Measurements from ENCODE around the gene KLK8.

The KLK8 gene

DNA sequence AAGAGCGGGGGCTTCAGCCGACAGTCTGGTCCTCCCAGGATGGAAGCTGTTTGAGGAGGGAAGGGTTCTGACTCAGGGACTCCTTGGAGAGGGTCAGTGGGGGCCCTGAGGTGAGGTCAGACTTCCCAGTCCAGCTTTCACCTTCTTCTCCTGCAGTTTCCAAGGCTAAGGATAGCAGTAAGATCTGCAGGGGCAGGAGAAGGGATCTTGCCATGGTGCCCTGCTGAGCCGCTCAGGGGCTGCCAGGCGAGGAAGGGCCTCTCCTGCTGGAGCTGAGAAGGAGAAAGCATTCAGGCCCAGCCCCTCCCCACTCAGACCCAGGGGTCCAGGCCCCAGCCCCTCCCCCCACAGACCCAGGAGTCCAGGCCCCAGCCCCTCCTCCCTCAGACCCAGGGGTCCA lies 19.2 kb downstream of the KLK8 start:
- no peak overlapping the region for H3K4me3 ChIP-seq (ENCODE audit: low read depth in 1 of 2, low read length in 1 of 2)
- TF ChIP-seq, protein P1, sequence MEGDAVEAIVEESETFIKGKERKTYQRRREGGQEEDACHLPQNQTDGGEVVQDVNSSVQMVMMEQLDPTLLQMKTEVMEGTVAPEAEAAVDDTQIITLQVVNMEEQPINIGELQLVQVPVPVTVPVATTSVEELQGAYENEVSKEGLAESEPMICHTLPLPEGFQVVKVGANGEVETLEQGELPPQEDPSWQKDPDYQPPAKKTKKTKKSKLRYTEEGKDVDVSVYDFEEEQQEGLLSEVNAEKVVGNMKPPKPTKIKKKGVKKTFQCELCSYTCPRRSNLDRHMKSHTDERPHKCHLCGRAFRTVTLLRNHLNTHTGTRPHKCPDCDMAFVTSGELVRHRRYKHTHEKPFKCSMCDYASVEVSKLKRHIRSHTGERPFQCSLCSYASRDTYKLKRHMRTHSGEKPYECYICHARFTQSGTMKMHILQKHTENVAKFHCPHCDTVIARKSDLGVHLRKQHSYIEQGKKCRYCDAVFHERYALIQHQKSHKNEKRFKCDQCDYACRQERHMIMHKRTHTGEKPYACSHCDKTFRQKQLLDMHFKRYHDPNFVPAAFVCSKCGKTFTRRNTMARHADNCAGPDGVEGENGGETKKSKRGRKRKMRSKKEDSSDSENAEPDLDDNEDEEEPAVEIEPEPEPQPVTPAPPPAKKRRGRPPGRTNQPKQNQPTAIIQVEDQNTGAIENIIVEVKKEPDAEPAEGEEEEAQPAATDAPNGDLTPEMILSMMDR (IDR thresholded peaks at IDR 0.05): no peak
- no peak overlapping the region for H3K27ac ChIP-seq

DNA sequence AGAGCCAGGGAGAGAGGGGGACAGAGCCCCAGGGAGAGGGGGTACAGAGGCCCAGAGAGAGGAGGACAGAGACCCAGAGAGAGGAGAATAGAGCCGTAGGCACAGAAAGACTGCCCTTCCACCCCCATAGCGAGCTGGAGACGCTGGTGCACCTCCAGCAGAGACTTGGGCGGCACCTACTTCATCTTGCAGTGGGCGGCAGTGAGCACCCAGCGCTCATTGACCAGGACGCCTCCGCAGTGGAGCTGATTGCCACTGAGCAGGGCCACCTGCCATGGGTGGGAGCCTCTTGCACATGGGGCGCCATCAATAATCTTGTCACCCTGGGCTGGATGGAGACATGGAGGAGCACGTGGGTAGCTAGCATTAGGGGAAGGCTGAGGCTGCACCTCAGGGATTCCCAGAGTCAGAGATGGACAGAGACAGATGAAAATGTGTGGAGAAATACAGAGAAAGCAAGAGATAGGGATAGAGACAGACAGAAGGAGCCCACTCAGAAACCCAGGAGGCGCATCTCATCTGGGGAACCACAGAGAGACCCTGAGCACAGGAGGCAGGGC lies 19.7 kb downstream of the KLK8 start:
- Histone ChIP-seq H3K27ac (no peak overlapping the region), H3K36me3 (no peaks in the 10 kb centered on the region), H3K4me3 (ENCODE audit: low read depth in 1 of 2, low read length in 1 of 2) (no peak overlapping the region), H3K4me1 (ENCODE audit: control insufficient read depth in 1 of 2, insufficient read depth in 1 of 2, low read depth in 1 of 2, low read length in 1 of 2) (no peaks in the 10 kb centered on the region), H3K27me3 (peaks cover 62% of the 10 kb centered on the region), H3K9me3 (no peaks in the 10 kb centered on the region)
- TF ChIP-seq, protein P1 (IDR thresholded peaks at IDR 0.05): no peak

More for the DNA sequence above, 19.2 kb downstream of the KLK8 start:
- H3K4me1 ChIP-seq (ENCODE audit: control insufficient read depth in 1 of 2, insufficient read depth in 1 of 2, low read depth in 1 of 2, low read length in 1 of 2): no peaks in the 10 kb centered on the region
- no peaks in the 10 kb centered on the region for H3K9me3 ChIP-seq
- no peaks in the 10 kb centered on the region for H3K36me3 ChIP-seq
- peaks cover 59% of the 10 kb centered on the region for H3K27me3 ChIP-seq

DNA sequence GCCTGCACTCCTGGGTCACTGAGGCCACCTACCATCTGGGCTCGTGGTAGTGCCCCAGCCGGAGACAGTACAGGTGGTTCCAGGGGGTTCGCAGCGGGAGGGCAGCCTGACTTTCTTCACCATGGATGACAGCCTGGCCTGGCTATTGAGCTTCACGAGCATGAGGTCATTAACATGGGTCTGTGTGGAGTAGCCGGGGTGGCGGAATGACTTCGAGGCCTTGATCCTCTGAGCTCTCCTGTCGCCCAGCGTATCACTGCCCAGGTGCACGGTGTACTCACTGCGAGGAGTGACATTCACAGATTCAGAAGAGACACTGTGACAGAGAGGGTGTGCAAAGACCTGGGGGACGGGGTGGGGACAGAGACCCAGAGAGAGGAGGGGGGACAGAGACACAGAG lies 21.2 kb downstream of the KLK8 start:
- TF ChIP-seq, protein P1 (IDR thresholded peaks at IDR 0.05): no peak
- Histone ChIP-seq H3K4me1 (ENCODE audit: control insufficient read depth in 1 of 2, insufficient read depth in 1 of 2, low read depth in 1 of 2, low read length in 1 of 2) (no peaks in the 10 kb centered on the region), H3K9me3 (no peaks in the 10 kb centered on the region), H3K27me3 (peaks cover 62% of the 10 kb centered on the region), H3K36me3 (no peaks in the 10 kb centered on the region), H3K27ac (no peak overlapping the region), H3K4me3 (ENCODE audit: low read depth in 1 of 2, low read length in 1 of 2) (no peak overlapping the region)

DNA sequence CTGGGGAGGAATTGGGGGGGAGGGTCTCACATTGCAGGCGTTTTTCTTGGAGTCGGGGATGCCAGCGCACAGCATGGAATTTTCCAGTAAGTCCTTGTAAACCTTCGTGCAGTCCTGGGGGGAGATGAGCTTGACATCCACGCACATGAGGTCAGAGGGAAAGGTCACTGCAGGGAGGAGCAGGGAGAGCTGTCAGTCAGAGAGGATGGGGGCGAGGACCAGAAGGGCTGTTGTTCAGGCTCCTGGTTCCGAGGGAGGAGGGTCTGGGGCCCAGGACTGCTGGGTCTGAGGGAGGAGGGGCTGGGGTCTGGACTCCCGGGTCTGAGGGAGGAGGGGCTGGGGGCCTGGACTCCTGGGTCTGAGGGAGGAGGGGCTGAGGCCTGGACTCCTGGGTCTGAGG lies 21.6 kb downstream of the KLK8 start:
- Histone ChIP-seq H3K4me1 (ENCODE audit: control insufficient read depth in 1 of 2, insufficient read depth in 1 of 2, low read depth in 1 of 2, low read length in 1 of 2) (no peaks in the 10 kb centered on the region), H3K4me3 (ENCODE audit: low read depth in 1 of 2, low read length in 1 of 2) (no peak overlapping the region), H3K9me3 (no peaks in the 10 kb centered on the region), H3K36me3 (no peaks in the 10 kb centered on the region), H3K27ac (no peak overlapping the region), H3K27me3 (peaks cover 58% of the 10 kb centered on the region)
- TF ChIP-seq, protein P1 (IDR thresholded peaks at IDR 0.05): no peak

DNA sequence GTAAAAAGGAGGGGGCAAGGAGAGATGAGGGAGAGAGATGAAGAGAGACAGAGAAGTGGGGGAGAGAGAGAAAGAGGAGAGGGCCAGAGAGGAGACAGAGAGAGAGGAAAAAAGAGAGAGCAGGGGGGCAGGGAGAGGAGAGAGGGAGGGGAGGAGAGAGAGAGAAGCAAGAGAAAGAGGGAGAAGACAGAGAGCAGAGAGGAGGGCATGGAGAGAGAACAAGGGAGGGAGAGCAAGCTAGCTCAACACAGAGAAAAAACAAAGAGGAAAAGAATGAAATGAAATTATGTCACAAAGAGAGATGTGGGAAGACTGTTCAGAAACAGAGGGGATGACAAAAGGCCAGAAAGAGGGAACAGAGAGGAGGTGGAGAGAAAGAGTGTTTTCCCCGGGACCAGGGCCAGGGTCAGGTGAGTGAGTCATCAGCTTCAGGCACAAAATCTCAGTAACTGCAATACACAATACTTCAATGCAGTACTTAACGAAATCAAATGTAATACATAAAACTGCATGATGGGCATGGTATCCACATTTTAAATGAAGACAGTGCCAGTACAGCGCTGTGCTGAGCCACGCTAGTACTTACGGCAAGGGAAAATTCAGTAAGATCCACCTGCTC lies 22.5 kb downstream of the KLK8 start:
- Histone ChIP-seq H3K9me3 (no peaks in the 10 kb centered on the region), H3K4me1 (ENCODE audit: control insufficient read depth in 1 of 2, insufficient read depth in 1 of 2, low read depth in 1 of 2, low read length in 1 of 2) (no peaks in the 10 kb centered on the region), H3K27ac (no peak overlapping the region), H3K4me3 (ENCODE audit: low read depth in 1 of 2, low read length in 1 of 2) (no peak overlapping the region), H3K27me3 (peaks cover 49% of the 10 kb centered on the region), H3K36me3 (no peaks in the 10 kb centered on the region)
- TF ChIP-seq, protein P1 (IDR thresholded peaks at IDR 0.05): no peak

Data from neutrophil (primary cell).